ENCODE results near the gene GPC3. TPM values are rescaled to one million over a fixed set of nuclear protein-coding genes. Genes with fewer than 3 reads are reported as not detected.

Gene GPC3
- total RNA-seq, 1 donor: not detected

DNA sequence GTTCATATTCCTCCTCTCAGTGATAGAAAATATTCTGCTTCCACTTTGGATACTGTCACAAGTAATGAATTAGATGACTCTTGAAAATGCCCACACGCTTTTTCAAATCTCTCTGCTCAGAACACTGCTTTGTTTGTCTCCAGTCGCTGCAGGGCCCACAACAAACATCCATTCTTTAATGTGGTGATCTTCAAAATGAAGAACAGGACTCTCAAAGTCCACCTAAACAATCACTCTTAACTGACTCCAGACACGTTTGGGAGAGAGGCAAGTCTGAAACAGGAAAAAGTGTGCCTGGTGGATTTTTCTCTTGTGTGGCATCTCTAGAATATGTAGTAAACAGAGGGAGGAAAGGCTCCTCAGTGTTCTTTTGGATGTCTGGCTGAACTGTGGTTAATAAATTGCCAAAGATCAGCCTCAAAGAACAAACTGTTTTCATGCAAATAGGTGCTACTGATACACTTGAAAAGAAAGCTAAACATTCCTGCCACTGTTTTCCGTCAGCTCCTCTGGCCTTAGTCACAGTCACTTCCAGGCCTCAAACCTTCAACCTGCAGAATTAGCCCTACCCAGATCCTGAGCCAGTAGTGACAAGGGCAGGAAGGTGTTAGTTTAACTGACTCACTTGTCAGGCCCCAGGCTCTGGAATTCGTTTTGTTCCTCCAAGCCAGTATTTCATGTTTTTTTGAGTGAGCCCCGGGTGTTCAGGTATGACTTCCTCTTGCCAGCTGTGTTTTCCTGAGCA, 310.5 kb downstream of the GPC3 start:
- H3K27ac ChIP-seq (ENCODE audit: low read depth, low read length): no peak overlapping the region
- TF ChIP-seq, protein P1, sequence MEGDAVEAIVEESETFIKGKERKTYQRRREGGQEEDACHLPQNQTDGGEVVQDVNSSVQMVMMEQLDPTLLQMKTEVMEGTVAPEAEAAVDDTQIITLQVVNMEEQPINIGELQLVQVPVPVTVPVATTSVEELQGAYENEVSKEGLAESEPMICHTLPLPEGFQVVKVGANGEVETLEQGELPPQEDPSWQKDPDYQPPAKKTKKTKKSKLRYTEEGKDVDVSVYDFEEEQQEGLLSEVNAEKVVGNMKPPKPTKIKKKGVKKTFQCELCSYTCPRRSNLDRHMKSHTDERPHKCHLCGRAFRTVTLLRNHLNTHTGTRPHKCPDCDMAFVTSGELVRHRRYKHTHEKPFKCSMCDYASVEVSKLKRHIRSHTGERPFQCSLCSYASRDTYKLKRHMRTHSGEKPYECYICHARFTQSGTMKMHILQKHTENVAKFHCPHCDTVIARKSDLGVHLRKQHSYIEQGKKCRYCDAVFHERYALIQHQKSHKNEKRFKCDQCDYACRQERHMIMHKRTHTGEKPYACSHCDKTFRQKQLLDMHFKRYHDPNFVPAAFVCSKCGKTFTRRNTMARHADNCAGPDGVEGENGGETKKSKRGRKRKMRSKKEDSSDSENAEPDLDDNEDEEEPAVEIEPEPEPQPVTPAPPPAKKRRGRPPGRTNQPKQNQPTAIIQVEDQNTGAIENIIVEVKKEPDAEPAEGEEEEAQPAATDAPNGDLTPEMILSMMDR (IDR thresholded peaks at IDR 0.05; ENCODE audit: extremely low read depth, low read depth, low read length): no peak
- no peak for DNase-seq (ENCODE audit: insufficient read length, low spot score, missing footprints)
- no peak overlapping the region for H3K4me3 ChIP-seq (ENCODE audit: insufficient read depth, low read length)
- no peaks in the 10 kb centered on the region for H3K9me3 ChIP-seq (ENCODE audit: low read depth, low read length)
- no peaks in the 10 kb centered on the region for H3K36me3 ChIP-seq (ENCODE audit: insufficient read depth, low read length)
- peaks cover 5% of the 10 kb centered on the region for H3K27me3 ChIP-seq (ENCODE audit: insufficient read depth, low read length)
- no peak overlapping the region for H2AFZ ChIP-seq (ENCODE audit: low read length)
- H3K4me2 ChIP-seq (ENCODE audit: insufficient read depth, low read length): no peak overlapping the region
- H4K20me1 ChIP-seq (ENCODE audit: insufficient read depth, low read length): no peaks in the 10 kb centered on the region
- no peaks in the 10 kb centered on the region for H3K4me1 ChIP-seq (ENCODE audit: insufficient read depth, low read length)
- H3K79me2 ChIP-seq (ENCODE audit: insufficient read depth, low read length): no peaks in the 10 kb centered on the region

DNA sequence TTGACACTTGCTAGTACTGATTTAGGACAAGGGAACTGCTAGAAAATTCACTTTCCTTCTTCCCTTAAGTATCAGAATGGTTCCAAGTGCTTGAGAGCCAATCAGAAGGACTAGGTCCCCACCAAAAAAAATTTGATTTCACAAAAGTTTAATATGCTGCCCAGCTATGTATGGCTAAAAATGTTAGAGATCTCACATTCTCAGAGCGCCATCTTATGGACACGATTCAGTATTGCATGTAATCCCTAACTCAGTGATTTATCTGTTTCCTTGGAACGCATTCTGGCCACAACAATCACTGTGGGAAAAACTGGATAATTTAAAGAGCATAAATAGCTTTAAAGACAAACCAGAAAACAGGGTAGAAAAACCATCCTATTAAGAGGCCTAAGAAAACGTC, 315.0 kb downstream of the GPC3 start:
- TF ChIP-seq, protein P1 (IDR thresholded peaks at IDR 0.05; ENCODE audit: extremely low read depth, low read depth, low read length): peak; percentile 74
- Histone ChIP-seq H3K4me3 (ENCODE audit: insufficient read depth, low read length) (no peak overlapping the region), H3K36me3 (ENCODE audit: insufficient read depth, low read length) (no peaks in the 10 kb centered on the region), H3K27ac (ENCODE audit: low read depth, low read length) (no peak overlapping the region), H3K79me2 (ENCODE audit: insufficient read depth, low read length) (no peaks in the 10 kb centered on the region), H3K4me1 (ENCODE audit: insufficient read depth, low read length) (no peaks in the 10 kb centered on the region), H3K4me2 (ENCODE audit: insufficient read depth, low read length) (no peak overlapping the region), H3K27me3 (ENCODE audit: insufficient read depth, low read length) (no peaks in the 10 kb centered on the region), H3K9me3 (ENCODE audit: low read depth, low read length) (no peaks in the 10 kb centered on the region), H2AFZ (ENCODE audit: low read length) (no peak overlapping the region), H4K20me1 (ENCODE audit: insufficient read depth, low read length) (no peaks in the 10 kb centered on the region)
- DNase-seq (ENCODE audit: insufficient read length, low spot score, missing footprints): peak; percentile 72

DNA sequence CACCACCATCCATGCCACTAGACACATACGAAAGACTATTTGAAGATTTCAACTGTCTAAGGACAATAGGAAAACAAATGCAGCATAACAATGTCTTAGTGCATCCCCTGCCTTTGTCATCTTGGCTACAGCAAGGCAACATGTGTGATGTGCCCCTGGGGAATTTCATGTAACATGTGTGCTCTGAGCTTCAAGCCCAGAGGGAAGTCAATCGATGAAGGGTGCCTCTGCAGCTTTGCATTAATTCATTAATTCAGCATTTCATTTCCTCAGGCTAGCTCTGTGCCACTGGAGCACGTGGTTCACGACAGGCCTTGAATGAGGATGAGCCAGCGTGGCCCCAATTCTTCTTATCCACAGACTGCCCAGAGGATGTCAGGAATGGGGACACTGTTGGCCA, 316.2 kb downstream of the GPC3 start:
- H3K4me1 ChIP-seq (ENCODE audit: insufficient read depth, low read length): no peaks in the 10 kb centered on the region
- no peaks in the 10 kb centered on the region for H3K36me3 ChIP-seq (ENCODE audit: insufficient read depth, low read length)
- H4K20me1 ChIP-seq (ENCODE audit: insufficient read depth, low read length): no peaks in the 10 kb centered on the region
- H3K27ac ChIP-seq (ENCODE audit: low read depth, low read length): no peak overlapping the region
- no peak overlapping the region for H3K4me2 ChIP-seq (ENCODE audit: insufficient read depth, low read length)
- TF ChIP-seq, protein P1 (IDR thresholded peaks at IDR 0.05; ENCODE audit: extremely low read depth, low read depth, low read length): no peak
- no peaks in the 10 kb centered on the region for H3K79me2 ChIP-seq (ENCODE audit: insufficient read depth, low read length)
- DNase-seq (ENCODE audit: insufficient read length, low spot score, missing footprints): no peak
- H3K27me3 ChIP-seq (ENCODE audit: insufficient read depth, low read length): no peaks in the 10 kb centered on the region
- no peaks in the 10 kb centered on the region for H3K9me3 ChIP-seq (ENCODE audit: low read depth, low read length)
- H3K4me3 ChIP-seq (ENCODE audit: insufficient read depth, low read length): no peak overlapping the region
- H2AFZ ChIP-seq (ENCODE audit: low read length): no peak overlapping the region

- H3K4me3 ChIP-seq (ENCODE audit: insufficient read depth, low read length): no peak overlapping the region
- no peak overlapping the region for H2AFZ ChIP-seq (ENCODE audit: low read length)
- no peaks in the 10 kb centered on the region for H3K36me3 ChIP-seq (ENCODE audit: insufficient read depth, low read length)
- no peaks in the 10 kb centered on the region for H3K9me3 ChIP-seq (ENCODE audit: low read depth, low read length)
- no peaks in the 10 kb centered on the region for H3K27me3 ChIP-seq (ENCODE audit: insufficient read depth, low read length)
- TF ChIP-seq, protein P1 (IDR thresholded peaks at IDR 0.05; ENCODE audit: extremely low read depth, low read depth, low read length): no peak
- H3K27ac ChIP-seq (ENCODE audit: low read depth, low read length): no peak overlapping the region
- H3K79me2 ChIP-seq (ENCODE audit: insufficient read depth, low read length): no peaks in the 10 kb centered on the region
- no peaks in the 10 kb centered on the region for H3K4me1 ChIP-seq (ENCODE audit: insufficient read depth, low read length)
- DNase-seq (ENCODE audit: insufficient read length, low spot score, missing footprints): no peak
- H4K20me1 ChIP-seq (ENCODE audit: insufficient read depth, low read length): no peaks in the 10 kb centered on the region
- no peak overlapping the region for H3K4me2 ChIP-seq (ENCODE audit: insufficient read depth, low read length)
Observed at GRCh38 chrX:133668225-133668931, 317.0 kb downstream of the GPC3 start.

All from osteoblast (primary cell).